COLO668 (cell line): Measurements from ENCODE around the gene SLC22A23.

Experiments used
- DNase-seq: peaks from one replicate; lab custom pipeline; 2025; ENCODE audit not compliant: unreplicated experiment; lab: John Stamatoyannopoulos, UW

The SLC22A23 gene, protein sequence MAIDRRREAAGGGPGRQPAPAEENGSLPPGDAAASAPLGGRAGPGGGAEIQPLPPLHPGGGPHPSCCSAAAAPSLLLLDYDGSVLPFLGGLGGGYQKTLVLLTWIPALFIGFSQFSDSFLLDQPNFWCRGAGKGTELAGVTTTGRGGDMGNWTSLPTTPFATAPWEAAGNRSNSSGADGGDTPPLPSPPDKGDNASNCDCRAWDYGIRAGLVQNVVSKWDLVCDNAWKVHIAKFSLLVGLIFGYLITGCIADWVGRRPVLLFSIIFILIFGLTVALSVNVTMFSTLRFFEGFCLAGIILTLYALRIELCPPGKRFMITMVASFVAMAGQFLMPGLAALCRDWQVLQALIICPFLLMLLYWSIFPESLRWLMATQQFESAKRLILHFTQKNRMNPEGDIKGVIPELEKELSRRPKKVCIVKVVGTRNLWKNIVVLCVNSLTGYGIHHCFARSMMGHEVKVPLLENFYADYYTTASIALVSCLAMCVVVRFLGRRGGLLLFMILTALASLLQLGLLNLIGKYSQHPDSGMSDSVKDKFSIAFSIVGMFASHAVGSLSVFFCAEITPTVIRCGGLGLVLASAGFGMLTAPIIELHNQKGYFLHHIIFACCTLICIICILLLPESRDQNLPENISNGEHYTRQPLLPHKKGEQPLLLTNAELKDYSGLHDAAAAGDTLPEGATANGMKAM

GRCh38 chr6:3456898-3457709, at the start of gene SLC22A23:
SLC22A23 (minus strand) TSS chr6:3457050; CDS start chr6:3456559, 491 bp downstream.
- DNase-seq = peak; percentile 80

- DNase-seq = no peak
Measured at GRCh38 chr6:3506200-3506599, 49.4 kb upstream of the SLC22A23 start.

- no peak for DNase-seq
Measured at GRCh38 chr6:3504938-3505805, 48.3 kb upstream of the SLC22A23 start.

- DNase-seq = no peak
Measured at GRCh38 chr6:3504354-3504753, 47.5 kb upstream of the SLC22A23 start.

GRCh38 chr6:3501826-3502500, 45.1 kb upstream of the SLC22A23 start:
- no peak for DNase-seq

DNA sequence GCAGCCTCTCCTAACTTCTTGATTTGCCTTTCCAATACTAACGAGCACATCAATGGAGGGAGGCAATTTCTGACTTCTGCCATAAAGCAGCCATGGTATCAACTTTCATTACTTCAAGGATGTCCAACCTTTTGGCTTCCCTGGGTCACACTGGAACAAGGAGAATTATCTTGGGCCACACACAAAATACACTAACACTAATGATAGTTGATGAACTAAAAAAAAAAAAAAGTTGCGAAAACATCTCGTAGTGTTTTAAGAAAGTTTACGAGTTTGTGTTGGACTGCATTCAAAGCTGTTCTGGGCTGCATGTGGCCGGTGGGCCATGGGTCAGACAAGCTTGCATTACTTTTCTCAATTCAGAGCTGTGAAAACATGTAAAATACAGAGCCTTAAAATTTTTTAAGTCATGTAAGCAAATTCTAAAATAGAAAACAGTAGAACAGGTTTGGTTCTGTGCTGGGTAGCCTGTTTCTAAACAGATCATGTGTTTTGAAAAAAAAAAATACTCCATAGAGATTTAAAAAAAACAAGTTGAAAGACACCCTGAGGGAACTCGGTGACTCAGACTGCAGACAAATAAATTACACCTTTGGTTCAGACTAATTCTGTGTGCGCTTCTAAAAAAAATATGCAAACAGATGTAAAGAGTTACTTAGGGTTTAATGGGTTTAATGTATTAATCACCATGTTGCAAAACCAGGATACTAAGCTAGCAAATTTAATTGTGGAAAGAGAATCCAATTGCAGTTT, 43.6 kb upstream of the SLC22A23 start:
- no peak for DNase-seq

DNA sequence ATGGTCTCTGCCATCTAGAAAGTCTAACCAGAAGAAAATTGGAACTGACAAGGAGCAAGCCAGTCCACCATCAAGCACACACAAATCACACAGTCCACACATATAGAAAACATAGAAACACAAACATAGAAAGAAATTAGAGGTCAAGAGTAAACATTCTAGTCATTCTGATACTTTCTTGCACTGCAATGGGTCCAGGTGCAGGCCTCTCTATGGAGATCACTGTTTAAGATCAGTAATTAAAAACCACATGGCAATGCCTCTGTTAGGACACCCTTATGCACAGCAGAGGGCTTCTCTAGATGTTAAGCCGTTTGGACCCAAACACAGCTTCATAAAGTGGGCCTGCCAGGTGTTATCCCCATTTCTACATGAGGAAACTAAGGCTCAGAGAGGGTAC, 42.8 kb upstream of the SLC22A23 start:
- DNase-seq = no peak

- no peak for DNase-seq
Measured at GRCh38 chr6:3496395-3496794, 39.5 kb upstream of the SLC22A23 start.

GRCh38 chr6:3494391-3495100, 37.7 kb upstream of the SLC22A23 start:
- DNase-seq = no peak

DNA sequence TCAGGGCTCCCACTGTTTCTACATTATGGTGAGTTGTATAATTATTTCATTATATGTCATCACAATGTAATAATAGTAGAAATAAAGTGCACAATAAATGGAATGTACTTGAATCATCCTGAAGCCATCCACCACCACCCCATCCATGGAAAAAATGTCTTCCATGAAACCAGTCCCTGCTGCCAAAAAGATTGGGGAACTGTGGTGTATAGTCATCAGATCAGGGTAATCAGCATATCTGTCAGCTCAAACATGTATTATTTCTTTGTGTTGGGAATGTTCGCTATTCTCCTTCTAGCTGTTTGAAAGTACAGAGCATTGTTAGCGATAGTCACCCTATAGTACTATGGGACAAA, 33.8 kb upstream of the SLC22A23 start:
- DNase-seq = no peak

- DNase-seq = no peak
Measured at GRCh38 chr6:3489961-3490624, 33.2 kb upstream of the SLC22A23 start.

DNA sequence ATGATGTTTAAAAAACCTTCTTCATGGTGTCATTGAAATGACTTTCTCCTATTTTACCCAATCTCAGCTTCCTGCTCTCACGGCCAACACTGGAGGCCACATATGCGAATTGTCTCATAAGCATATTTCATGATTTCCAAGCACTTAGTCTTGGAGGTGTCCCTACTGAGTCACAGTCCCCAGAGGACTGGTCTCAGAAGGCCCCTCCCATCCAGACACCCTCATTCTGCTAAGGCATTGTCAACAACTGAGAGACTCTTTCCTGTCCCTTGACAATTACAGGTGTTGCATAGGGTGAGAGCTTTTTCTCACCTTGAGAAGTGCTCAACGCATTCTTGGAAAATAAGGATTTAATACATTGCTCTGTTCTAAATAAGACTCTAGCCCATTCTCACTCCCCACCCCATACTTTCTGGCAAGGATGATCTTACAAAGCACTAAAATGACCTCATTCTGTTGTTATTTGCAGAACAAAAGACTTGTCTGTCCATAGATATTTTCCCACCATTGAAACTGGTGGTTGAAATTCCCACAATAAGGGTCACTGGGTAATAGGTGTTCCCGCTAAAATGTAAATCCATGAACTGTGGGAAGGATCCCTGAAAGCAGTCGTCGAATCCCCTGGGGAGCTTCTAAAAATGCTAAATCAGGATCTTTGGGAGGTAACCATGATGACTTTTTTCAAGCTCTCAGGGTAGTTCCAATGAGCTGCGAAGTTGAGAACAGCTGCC, 32.3 kb upstream of the SLC22A23 start:
- DNase-seq = no peak

GRCh38 chr6:3484946-3485345, 28.1 kb upstream of the SLC22A23 start:
- no peak for DNase-seq

- DNase-seq = no peak
Measured at GRCh38 chr6:3484192-3484591, 27.3 kb upstream of the SLC22A23 start.

- DNase-seq = no peak
Measured at GRCh38 chr6:3483675-3484074, 26.8 kb upstream of the SLC22A23 start.

- no peak for DNase-seq
Measured at GRCh38 chr6:3482869-3483268, 26.0 kb upstream of the SLC22A23 start.

- no peak for DNase-seq
Measured at GRCh38 chr6:3481640-3482039, 24.8 kb upstream of the SLC22A23 start.

DNA sequence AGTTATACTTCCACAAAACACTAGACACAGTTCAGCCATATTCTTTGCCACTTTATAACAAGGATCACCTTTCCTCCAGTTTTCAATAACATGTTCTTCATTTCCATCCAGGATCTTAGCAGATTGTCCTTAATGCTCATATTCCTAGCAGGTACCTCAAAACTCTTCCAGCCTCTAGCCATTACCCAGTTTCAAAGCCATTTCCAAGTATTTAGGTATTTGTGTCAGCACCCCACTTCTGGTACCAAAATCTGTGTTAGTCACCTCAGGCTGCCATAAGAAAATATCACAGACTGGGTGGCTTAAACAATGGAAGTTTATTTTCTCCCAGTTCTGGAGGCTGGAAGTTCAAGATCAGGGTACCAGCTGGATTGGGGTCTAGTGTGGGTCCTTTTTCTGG, 23.2 kb upstream of the SLC22A23 start:
- DNase-seq = no peak
